ENCODE measurements around the gene TENM3. TPM values are rescaled to one million over a fixed set of nuclear protein-coding genes. Genes with fewer than 3 reads are reported as not detected.

The TENM3 gene
- polyA plus RNA-seq, 1 experiment: 9.2 TPM

- CTCF ChIA-PET: interaction anchor here (0.7 kb wide), 1 partner anchor 17 kb away, joined by 4 read pairs; no protein-coding TSS in a partner anchor
- peaks cover 5% of the 10 kb centered on the region; the same call in 1 of the 2 replicates for H3K27me3 ChIP-seq (ENCODE audit: control insufficient read depth, insufficient read depth, low read length)
Measured at GRCh38 chr4:182842104-182842600, 599.0 kb downstream of the TENM3 start.

GRCh38 chr4:182842759-182843390 lies 599.7 kb downstream of the TENM3 start:
- H3K36me3 ChIP-seq (ENCODE audit: control insufficient read depth, insufficient read depth, low read length): no peaks in the 10 kb centered on the region
- ChIA-PET POLR2A (no interaction called here), CTCF (interaction anchor here (0.6 to 0.7 kb wide), 2 partner anchors 13 to 16 kb away, joined by 3 to 4 read pairs; no protein-coding TSS in a partner anchor)
- no peak for DNase-seq (ENCODE audit: low read depth)
- no peak overlapping the region for H3K4me3 ChIP-seq (ENCODE audit: low read depth, low read length)
- TF ChIP-seq CTCF (IDR thresholded peaks at IDR 0.05; ENCODE audit: insufficient read depth, low read depth, low read length): no peak
- peaks cover 5% of the 10 kb centered on the region; the same call in 1 of the 2 replicates for H3K27me3 ChIP-seq (ENCODE audit: control insufficient read depth, insufficient read depth, low read length)

More at GRCh38 chr4:182842104-182842600, 599.0 kb downstream of the TENM3 start:
- DNase-seq (ENCODE audit: low read depth): no peak
- H3K4me3 ChIP-seq (ENCODE audit: low read depth, low read length): no peak overlapping the region
- no peak for TF ChIP-seq CTCF (IDR thresholded peaks at IDR 0.05; ENCODE audit: insufficient read depth, low read depth, low read length)
- POLR2A ChIA-PET: no interaction called here
- H3K36me3 ChIP-seq (ENCODE audit: control insufficient read depth, insufficient read depth, low read length): no peaks in the 10 kb centered on the region

GRCh38 chr4:182843808-182844325 lies 600.7 kb downstream of the TENM3 start:
- no peak for TF ChIP-seq CTCF (IDR thresholded peaks at IDR 0.05; ENCODE audit: insufficient read depth, low read depth, low read length)
- no peak overlapping the region for H3K4me3 ChIP-seq (ENCODE audit: low read depth, low read length)
- CTCF ChIA-PET: no interaction called here
- H3K27me3 ChIP-seq (ENCODE audit: control insufficient read depth, insufficient read depth, low read length): peaks cover 5% of the 10 kb centered on the region; the same call in 1 of the 2 replicates
- DNase-seq (ENCODE audit: low read depth): no peak
- no peaks in the 10 kb centered on the region for H3K36me3 ChIP-seq (ENCODE audit: control insufficient read depth, insufficient read depth, low read length)
- POLR2A ChIA-PET: no interaction called here

GRCh38 chr4:182845618-182846017 lies 602.4 kb downstream of the TENM3 start:
- Histone ChIP-seq H3K4me3 (ENCODE audit: low read depth, low read length) (no peak overlapping the region), H3K36me3 (ENCODE audit: control insufficient read depth, insufficient read depth, low read length) (no peaks in the 10 kb centered on the region), H3K27me3 (ENCODE audit: control insufficient read depth, insufficient read depth, low read length) (peaks cover 5% of the 10 kb centered on the region; the same call in 1 of the 2 replicates)
- TF ChIP-seq CTCF (IDR thresholded peaks at IDR 0.05; ENCODE audit: insufficient read depth, low read depth, low read length): no peak
- no peak for DNase-seq (ENCODE audit: low read depth)
- POLR2A ChIA-PET: no interaction called here
- CTCF ChIA-PET: no interaction called here

GRCh38 chr4:182846036-182846435 lies 602.8 kb downstream of the TENM3 start:
- no peak for TF ChIP-seq CTCF (IDR thresholded peaks at IDR 0.05; ENCODE audit: insufficient read depth, low read depth, low read length)
- Histone ChIP-seq H3K4me3 (ENCODE audit: low read depth, low read length) (no peak overlapping the region), H3K36me3 (ENCODE audit: control insufficient read depth, insufficient read depth, low read length) (no peaks in the 10 kb centered on the region), H3K27me3 (ENCODE audit: control insufficient read depth, insufficient read depth, low read length) (peaks cover 5% of the 10 kb centered on the region; the same call in 1 of the 2 replicates)
- DNase-seq (ENCODE audit: low read depth): no peak
- ChIA-PET CTCF (no interaction called here), POLR2A (no interaction called here)

Measured in BJ (cell line).